DND-41 (cell line): Measurements from ENCODE around the gene SLC29A2.

Experiments
- EZH2 ChIP-seq: IDR thresholded peaks from 3 replicates; pipeline ENCODE4 v1.6.1; 2012; ENCODE audit warnings: borderline replicate concordance, low read depth, mild to moderate bottlenecking, moderate library complexity, low read length, inconsistent platforms; ENCODE audit not compliant: severe bottlenecking
- TF ChIP-seq, protein P1 (sequence below): IDR thresholded peaks from 2 replicates; pipeline ENCODE4 v1.5.1; 2012; ENCODE audit warnings: borderline replicate concordance, low read length, moderate library complexity, mild to moderate bottlenecking; ENCODE audit not compliant: poor library complexity, severe bottlenecking; ENCODE audit errors: extremely low read depth

DNA sequence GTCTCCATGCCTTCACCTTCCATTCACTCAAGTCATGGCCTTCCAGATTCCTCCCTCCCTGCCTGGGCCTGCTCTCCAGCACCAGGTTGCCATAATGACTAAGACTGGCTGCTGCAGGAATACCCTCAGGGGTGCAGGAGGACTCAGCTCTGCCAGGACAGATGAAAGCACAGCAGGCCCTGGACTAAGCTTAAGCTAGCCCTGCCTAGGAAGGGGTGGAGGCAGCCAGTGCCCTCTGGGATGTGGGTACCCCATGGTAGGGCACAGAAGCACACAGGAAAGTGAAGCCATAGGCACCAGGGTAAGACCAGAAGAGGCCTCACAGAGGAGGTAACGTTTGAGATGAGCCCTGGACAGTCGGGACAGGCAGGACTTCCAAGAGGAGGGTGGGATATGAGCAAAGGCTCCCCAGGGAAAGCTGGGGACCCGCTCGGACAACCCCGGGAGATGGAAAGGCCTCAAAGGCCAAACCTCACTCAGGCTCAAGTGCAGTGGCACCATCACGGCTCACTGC, 32.3 kb downstream of the SLC29A2 start:
- TF ChIP-seq, protein P1, sequence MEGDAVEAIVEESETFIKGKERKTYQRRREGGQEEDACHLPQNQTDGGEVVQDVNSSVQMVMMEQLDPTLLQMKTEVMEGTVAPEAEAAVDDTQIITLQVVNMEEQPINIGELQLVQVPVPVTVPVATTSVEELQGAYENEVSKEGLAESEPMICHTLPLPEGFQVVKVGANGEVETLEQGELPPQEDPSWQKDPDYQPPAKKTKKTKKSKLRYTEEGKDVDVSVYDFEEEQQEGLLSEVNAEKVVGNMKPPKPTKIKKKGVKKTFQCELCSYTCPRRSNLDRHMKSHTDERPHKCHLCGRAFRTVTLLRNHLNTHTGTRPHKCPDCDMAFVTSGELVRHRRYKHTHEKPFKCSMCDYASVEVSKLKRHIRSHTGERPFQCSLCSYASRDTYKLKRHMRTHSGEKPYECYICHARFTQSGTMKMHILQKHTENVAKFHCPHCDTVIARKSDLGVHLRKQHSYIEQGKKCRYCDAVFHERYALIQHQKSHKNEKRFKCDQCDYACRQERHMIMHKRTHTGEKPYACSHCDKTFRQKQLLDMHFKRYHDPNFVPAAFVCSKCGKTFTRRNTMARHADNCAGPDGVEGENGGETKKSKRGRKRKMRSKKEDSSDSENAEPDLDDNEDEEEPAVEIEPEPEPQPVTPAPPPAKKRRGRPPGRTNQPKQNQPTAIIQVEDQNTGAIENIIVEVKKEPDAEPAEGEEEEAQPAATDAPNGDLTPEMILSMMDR = no peak
- TF ChIP-seq EZH2 = no peak
